Endothelial cell of umbilical vein (primary cell): Measurements from ENCODE around the gene KCNIP3. TPM values are rescaled to one million over a fixed set of nuclear protein-coding genes. Genes with fewer than 3 reads are reported as not detected.

Source experiments
- BruUV-seq: library from RNA; stranded (reverse); fragments of 400-500 nt; replicated peaks from 2 replicates; lab custom pipeline; 2021; lab: Mats Ljungman, UMichigan
- CTCF ChIA-PET: fragments of 300-600, 350-600 bp; sonication (Branson Sonifier 250); formaldehyde crosslinking; loops from one replicate; lab custom pipeline; 2021; ENCODE audit warnings: antibody characterized with exemption, inconsistent platforms; lab: Charles Lee
- POLR2A ChIA-PET: fragments of 300-600, 350-600 bp; sonication (Branson Sonifier 250); formaldehyde crosslinking; loops from one replicate; lab custom pipeline; 2021; ENCODE audit warnings: antibody characterized with exemption, inconsistent platforms; lab: Charles Lee
- DNase-seq: peaks from one replicate; pipeline ENCODE4 v3.0.0-alpha.2; 2011; ENCODE audit warnings: low read depth, low spot score
- FAIRE-seq: peaks from 2 replicates; lab custom pipeline; 2011; peaks lifted over from hg19 to GRCh38; lab: Jason Lieb, UNC
- H2AFZ ChIP-seq: 2 replicates; pipeline ENCODE4 v1.6.0; 2012; ENCODE audit warnings: low read depth, low read length, control low read depth, inconsistent platforms
- H3K27ac ChIP-seq: 2 replicates; pipeline ENCODE4 v1.5.1; 2011; ENCODE audit warnings: low read depth, mild to moderate bottlenecking, control low read depth, low read length, moderate library complexity; ENCODE audit not compliant: insufficient read depth
- H3K27me3 ChIP-seq, 2 experiments: 2 replicates each; pipeline versions ENCODE4 v1.6.0 to v1.6.1; 2011; ENCODE audit warnings: low read length in 2 of 2, mixed read lengths in 1 of 2; ENCODE audit not compliant: control insufficient read depth in 2 of 2, insufficient read depth in 2 of 2
- H3K36me3 ChIP-seq, 2 experiments: 2 replicates in 1 of 2; 3 replicates in 1 of 2; pipeline ENCODE4 v1.5.1; 2011; ENCODE audit warnings: low read length in 2 of 2, mild to moderate bottlenecking in 1 of 2, moderate library complexity in 1 of 2; ENCODE audit not compliant: control insufficient read depth in 2 of 2, insufficient read depth in 2 of 2; ENCODE audit errors: extremely low read depth in 1 of 2
- H3K4me1 ChIP-seq: 3 replicates; pipeline ENCODE4 v1.5.1; 2011; ENCODE audit warnings: mild to moderate bottlenecking, low read length; ENCODE audit not compliant: control insufficient read depth, insufficient read depth; ENCODE audit errors: extremely low read depth
- H3K4me2 ChIP-seq: 2 replicates; pipeline ENCODE4 v1.6.1; 2011; ENCODE audit warnings: low read length, control low read depth, mixed read lengths; ENCODE audit not compliant: insufficient read depth
- H3K4me3 ChIP-seq, 3 experiments: fragments of 200-600 bp in 1 of 3; sonication (generic), shearing (Covaris generic) in 1 of 3; replicated peaks in 1 of 3; 2 replicates each; pipeline ENCODE4 v1.5.1; 2011 to 2016; ENCODE audit warnings: control low read depth in 3 of 3, low read length in 3 of 3, mild to moderate bottlenecking in 2 of 3, inconsistent platforms in 1 of 3, low read depth in 1 of 3, moderate library complexity in 1 of 3; ENCODE audit not compliant: insufficient read depth in 1 of 3
- H3K79me2 ChIP-seq: 2 replicates; pipeline ENCODE4 v1.6.0; 2012; ENCODE audit warnings: low read length, inconsistent platforms; ENCODE audit not compliant: control insufficient read depth, insufficient read depth
- H3K9ac ChIP-seq: replicated peaks from 2 replicates; pipeline ENCODE3; 2011; ENCODE audit warnings: low read length, control low read depth; ENCODE audit not compliant: insufficient read depth; ENCODE audit errors: extremely low read depth
- H3K9me1 ChIP-seq: replicated peaks from 3 replicates; pipeline ENCODE4 v1.6.0; 2011; ENCODE audit warnings: mild to moderate bottlenecking, low read length; ENCODE audit not compliant: control insufficient read depth, insufficient read depth; ENCODE audit errors: extremely low read depth
- H3K9me3 ChIP-seq: replicated peaks from 2 replicates; pipeline ENCODE4 v1.5.1; 2012; ENCODE audit warnings: low read length, inconsistent platforms; ENCODE audit not compliant: control insufficient read depth, insufficient read depth
- H4K20me1 ChIP-seq: replicated peaks from 2 replicates; pipeline ENCODE3; 2011; ENCODE audit warnings: mild to moderate bottlenecking, low read length; ENCODE audit not compliant: control insufficient read depth, insufficient read depth; ENCODE audit errors: extremely low read depth
- CTCF ChIP-seq, 2 donors: IDR thresholded peaks; 1 replicate in 1 of 2; 2 replicates in 1 of 2; pipeline ENCODE4 v1.5.1; 2011; ENCODE audit warnings: low read length in 2 of 2, mild to moderate bottlenecking in 2 of 2, moderate library complexity in 2 of 2, control low read depth in 1 of 2, inconsistent platforms in 1 of 2, low read depth in 1 of 2; ENCODE audit not compliant: insufficient read depth in 1 of 2; ENCODE audit errors: extremely low read depth in 1 of 2
- EZH2 ChIP-seq: IDR thresholded peaks from 2 replicates; pipeline ENCODE4 v1.6.1; 2012; ENCODE audit warnings: borderline replicate concordance, low read depth, mild to moderate bottlenecking, moderate library complexity, low read length, inconsistent platforms; ENCODE audit not compliant: severe bottlenecking
- FOS ChIP-seq: IDR thresholded peaks from 2 replicates; pipeline ENCODE4 v1.6.1; 2011; ENCODE audit warnings: mild to moderate bottlenecking, low read length, moderate library complexity, borderline replicate concordance; ENCODE audit not compliant: insufficient read depth
- JUN ChIP-seq: IDR thresholded peaks from 2 replicates; pipeline ENCODE4 v1.6.1; 2011; ENCODE audit warnings: borderline replicate concordance, low read depth; ENCODE audit not compliant: insufficient read length, insufficient read depth
- MYC ChIP-seq: IDR thresholded peaks from one replicate; pipeline ENCODE4 v1.6.1; 2011; ENCODE audit warnings: mild to moderate bottlenecking, low read depth, low read length
- POLR2A ChIP-seq: IDR thresholded peaks from 2 replicates; pipeline ENCODE4 v1.6.1; 2012; ENCODE audit warnings: low read depth, mild to moderate bottlenecking, control low read depth, low read length
- POLR2AphosphoS5 ChIP-seq: IDR thresholded peaks from 2 replicates; pipeline ENCODE4 v1.6.1; 2012; ENCODE audit warnings: low read depth, mild to moderate bottlenecking, control low read depth, low read length, moderate library complexity; ENCODE audit not compliant: insufficient read depth
- dilution Hi-C: fragments of 300-500 bp; cut with MboI; formaldehyde crosslinking; loops from one replicate; pipeline ENCODE4 v1.15.0; 2019; ENCODE audit warnings: low sequenced_read_pairs; ENCODE audit not compliant: extremely low pct_ligation_motif_present
- intact Hi-C: fragments of 100-400 bp; cut with micrococcal nuclease; formaldehyde crosslinking; loops from one replicate; pipeline ENCODE4 v1.10.0; 2022
- polyA plus RNA-seq, 4 experiments: library from polyadenylated mRNA; depleted of rRNA in 3 of 4; stranded (reverse) in 3 of 4; unstranded in 1 of 4; fragments of >200 nt; gene quantifications; 2 replicates each; pipeline versions ENCODE4 v1.2.1 to v1.2.3, GENCODE V29; 2011 to 2012; ENCODE audit warnings: missing spikeins in 1 of 4
- total RNA-seq: library from RNA; stranded (reverse); gene quantifications from 2 replicates; pipeline ENCODE4 v1.2.3, GENCODE V29; 2021

KCNIP3 gene
- total and polyA plus RNA-seq, 2 donors (not counting 3 experiments of a cell fraction or from before 2014, with no cell fraction given) = 0.12 to 0.62 TPM

GRCh38 chr2:95374451-95374920 lies 77.3 kb downstream of the KCNIP3 start:
- H3K9me3 ChIP-seq = no peaks in the 10 kb centered on the region
- no peak for FAIRE-seq

More at GRCh38 chr2:95374451-95374920, 77.3 kb downstream of the KCNIP3 start:
- dilution Hi-C loops = no loop called here
- H3K9me1 ChIP-seq = no peaks in the 10 kb centered on the region
- no peak overlapping the region for H3K27ac ChIP-seq
- intact Hi-C loops = no loop called here
- ChIA-PET CTCF (interaction anchor here (0.8 to 1.2 kb wide), 2 partner anchors 15 to 29 kb away, joined by 3 read pairs; no protein-coding TSS in a partner anchor), POLR2A (no interaction called here)
- no peak overlapping the region for H3K4me2 ChIP-seq
- H3K36me3 ChIP-seq = no peaks in the 10 kb centered on the region
- no peak overlapping the region for H3K4me3 ChIP-seq
- no peaks in the 10 kb centered on the region for H3K27me3 ChIP-seq
- no peak overlapping the region for H2AFZ ChIP-seq
- H4K20me1 ChIP-seq = no peaks in the 10 kb centered on the region
- H3K79me2 ChIP-seq = no peaks in the 10 kb centered on the region
- no TSS peak for BruUV-seq
- no peak overlapping the region for H3K9ac ChIP-seq
- no peaks in the 10 kb centered on the region for H3K4me1 ChIP-seq
- TF ChIP-seq EZH2 (no peak), CTCF (IDR thresholded peaks at IDR 0.05; ENCODE audit: extremely low read depth in 1 of 2, insufficient read depth in 1 of 2, low read depth in 1 of 2, low read length in 2 of 2) (no peak), MYC (no peak), JUN (no peak), POLR2A (no peak), FOS (no peak), POLR2AphosphoS5 (no peak)
- no peak for DNase-seq
